Hepatocyte (in vitro differentiated cells): ENCODE results near the gene NDUFB5. TPM values are rescaled to one million over a fixed set of nuclear protein-coding genes. Genes with fewer than 3 reads are reported as not detected.
A peak's percentile ranks its signal among the peaks of the same experiment; 100 is the strongest.
"Not testable (repeated sequence)": the region's sequence is repeated elsewhere in the genome, so short reads cannot be mapped to it uniquely, and the experiment has no call there.

Source experiments
- DNase-seq: peaks from one replicate; pipeline ENCODE4 v3.0.0-alpha.2; 2016; ENCODE audit warnings: low spot score
- H2AFZ ChIP-seq: fragments of 200-600 bp; sonication (generic); 2 replicates; pipeline ENCODE4 v1.6.0; 2016; ENCODE audit warnings: antibody characterized with exemption, mild to moderate bottlenecking
- H3K27ac ChIP-seq: fragments of 200-600 bp; sonication (generic); 2 replicates; pipeline ENCODE4 v1.5.1; 2016; ENCODE audit warnings: mild to moderate bottlenecking
- H3K27me3 ChIP-seq: fragments of 200-600 bp; sonication (generic); 2 replicates; pipeline ENCODE4 v1.6.1; 2016
- H3K36me3 ChIP-seq: fragments of 200-600 bp; sonication (generic); replicated peaks from 2 replicates; pipeline ENCODE4 v1.5.1; 2016; ENCODE audit warnings: low read depth; ENCODE audit not compliant: insufficient read depth
- H3K4me1 ChIP-seq: fragments of 200-600 bp; sonication (generic); 2 replicates; pipeline ENCODE4 v1.5.1; 2016; ENCODE audit warnings: mild to moderate bottlenecking, moderate library complexity; ENCODE audit not compliant: insufficient read depth
- H3K4me2 ChIP-seq: fragments of 200-600 bp; sonication (generic); 2 replicates; pipeline ENCODE4 v1.6.0; 2016
- H3K4me3 ChIP-seq: fragments of 200-600 bp; sonication (generic); 2 replicates; pipeline ENCODE4 v1.5.1; 2016; ENCODE audit warnings: mild to moderate bottlenecking
- H3K79me2 ChIP-seq: fragments of 200-600 bp; sonication (generic); 2 replicates; pipeline ENCODE4 v1.6.0; 2017; ENCODE audit warnings: mild to moderate bottlenecking
- H3K9me2 ChIP-seq: fragments of 200-600 bp; sonication (generic); replicated peaks from 2 replicates; pipeline ENCODE4 v1.6.0; 2017; ENCODE audit warnings: mild to moderate bottlenecking; ENCODE audit not compliant: insufficient read depth
- H3K9me3 ChIP-seq: fragments of 200-600 bp; sonication (generic); 2 replicates; pipeline ENCODE4 v1.5.1; 2016; ENCODE audit warnings: low read depth, mild to moderate bottlenecking
- H4K20me1 ChIP-seq: fragments of 200-600 bp; sonication (generic); 2 replicates; pipeline ENCODE4 v1.6.0; 2016; ENCODE audit warnings: mild to moderate bottlenecking; ENCODE audit not compliant: insufficient read depth, poor library complexity, severe bottlenecking
- EZH2 ChIP-seq: fragments of 200-600 bp; sonication (generic); IDR thresholded peaks from 2 replicates; pipeline ENCODE4 v1.6.1; 2016; ENCODE audit warnings: antibody characterized with exemption, mild to moderate bottlenecking, borderline replicate concordance
- EZH2phosphoT487 ChIP-seq: fragments of 200-600 bp; sonication (generic); IDR thresholded peaks from one replicate; pipeline ENCODE4 v1.6.1; 2018; ENCODE audit warnings: antibody characterized with exemption, mild to moderate bottlenecking, low read depth, moderate library complexity; ENCODE audit not compliant: unreplicated experiment, severe bottlenecking
- WGBS: methylation state at CpG from one replicate; pipeline ENCODE4 v1.1.6; 2016; ENCODE audit warnings: low lambda C conversion rate; ENCODE audit errors: missing lambda C conversion rate; 5-methylcytosine and 5-hydroxymethylcytosine counted together
- polyA plus RNA-seq: library from polyadenylated mRNA; unstranded; fragments of >200 nt; fragmentation: Nextera tagmentation; extraction: Ambion mirVana; gene quantifications from 2 replicates; pipeline ENCODE4 v1.2.1, GENCODE V29; 2016
- total RNA-seq: library from RNA; depleted of rRNA; stranded (reverse); fragments of >200 nt; gene quantifications from 2 replicates; pipeline ENCODE4 v1.2.3, GENCODE V29; 2014
- TF ChIP-seq, protein P1 (sequence below): fragments of 200-600 bp; sonication (generic); IDR thresholded peaks from 2 replicates; pipeline ENCODE4 v1.5.1; 2016; ENCODE audit warnings: antibody characterized with exemption, mild to moderate bottlenecking; ENCODE audit not compliant: poor library complexity

Gene NDUFB5
- total and polyA plus RNA-seq, 2 experiments from 2014 or later: 108 to 150 TPM

DNA sequence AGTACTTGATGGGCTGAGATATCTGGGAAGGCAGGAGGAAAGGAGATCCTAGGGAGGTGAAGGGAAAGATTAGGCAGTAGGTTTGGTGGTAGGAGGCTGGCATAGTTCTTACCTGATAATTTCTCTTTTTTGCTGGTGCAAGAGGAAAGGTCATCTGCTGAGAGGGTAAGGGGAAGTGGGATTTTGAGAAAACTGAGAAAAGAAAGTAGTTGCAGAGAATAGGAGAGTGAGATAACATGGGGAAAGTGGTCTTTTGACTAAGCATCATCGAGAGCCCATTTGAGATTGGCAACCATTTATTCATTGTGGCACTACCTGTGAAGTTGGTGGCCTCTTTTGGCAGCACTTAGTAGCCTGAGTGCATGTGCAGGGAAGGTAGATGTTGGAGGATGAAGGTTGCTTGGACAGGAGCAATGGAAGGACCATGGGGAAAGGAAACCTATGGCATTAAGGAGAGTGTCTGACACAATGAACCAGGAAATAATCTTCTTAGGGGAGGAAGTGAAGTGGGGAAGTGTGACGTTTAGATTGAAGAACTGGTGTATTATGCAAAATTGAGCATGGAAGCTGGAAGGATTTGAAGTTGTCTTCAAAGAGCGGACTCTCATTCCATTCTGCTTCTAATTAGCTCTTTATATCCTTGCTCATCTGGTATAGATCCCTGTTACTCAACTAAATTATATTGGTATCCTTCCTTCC is 26.3 kb downstream of the NDUFB5 start:
- Histone ChIP-seq H3K4me2 (no peak overlapping the region), H4K20me1 (no peaks in the 10 kb centered on the region), H3K27ac (no peak overlapping the region), H3K36me3 (no peaks in the 10 kb centered on the region), H2AFZ (no peak overlapping the region), H3K4me3 (no peak overlapping the region), H3K27me3 (no peaks in the 10 kb centered on the region), H3K4me1 (no peaks in the 10 kb centered on the region), H3K9me2 (no peaks in the 10 kb centered on the region), H3K9me3 (no peaks in the 10 kb centered on the region), H3K79me2 (no peaks in the 10 kb centered on the region)
- no peak for DNase-seq
- 87% methylated on average over 3 of the region's 3 CpGs for WGBS
- no peak for TF ChIP-seq EZH2
- TF ChIP-seq, protein P1, sequence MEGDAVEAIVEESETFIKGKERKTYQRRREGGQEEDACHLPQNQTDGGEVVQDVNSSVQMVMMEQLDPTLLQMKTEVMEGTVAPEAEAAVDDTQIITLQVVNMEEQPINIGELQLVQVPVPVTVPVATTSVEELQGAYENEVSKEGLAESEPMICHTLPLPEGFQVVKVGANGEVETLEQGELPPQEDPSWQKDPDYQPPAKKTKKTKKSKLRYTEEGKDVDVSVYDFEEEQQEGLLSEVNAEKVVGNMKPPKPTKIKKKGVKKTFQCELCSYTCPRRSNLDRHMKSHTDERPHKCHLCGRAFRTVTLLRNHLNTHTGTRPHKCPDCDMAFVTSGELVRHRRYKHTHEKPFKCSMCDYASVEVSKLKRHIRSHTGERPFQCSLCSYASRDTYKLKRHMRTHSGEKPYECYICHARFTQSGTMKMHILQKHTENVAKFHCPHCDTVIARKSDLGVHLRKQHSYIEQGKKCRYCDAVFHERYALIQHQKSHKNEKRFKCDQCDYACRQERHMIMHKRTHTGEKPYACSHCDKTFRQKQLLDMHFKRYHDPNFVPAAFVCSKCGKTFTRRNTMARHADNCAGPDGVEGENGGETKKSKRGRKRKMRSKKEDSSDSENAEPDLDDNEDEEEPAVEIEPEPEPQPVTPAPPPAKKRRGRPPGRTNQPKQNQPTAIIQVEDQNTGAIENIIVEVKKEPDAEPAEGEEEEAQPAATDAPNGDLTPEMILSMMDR: no peak
- TF ChIP-seq EZH2phosphoT487: no peak

DNA sequence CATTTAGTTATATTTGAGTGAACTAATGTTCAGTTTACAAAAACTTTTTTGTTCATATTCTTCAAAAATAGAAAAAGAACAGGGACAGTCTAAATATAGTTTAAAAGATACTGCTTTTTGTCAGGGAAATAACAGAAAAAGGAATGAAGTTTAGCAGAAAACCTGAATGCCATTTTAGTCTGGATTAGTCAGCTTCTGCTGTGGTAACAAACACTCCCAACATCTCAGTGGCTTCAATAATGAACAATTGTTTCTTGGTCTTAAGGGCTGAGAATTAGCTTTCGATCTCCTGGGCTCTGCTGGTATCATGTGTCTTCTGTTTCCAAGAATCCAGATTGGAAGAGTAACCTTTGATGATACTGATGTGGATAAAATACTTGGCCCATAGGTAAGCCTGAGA is 35.9 kb downstream of the NDUFB5 start:
- peaks cover 9% of the 10 kb centered on the region for H3K4me1 ChIP-seq
- H3K9me3 ChIP-seq: no peaks in the 10 kb centered on the region
- no peaks in the 10 kb centered on the region for H3K79me2 ChIP-seq
- WGBS: 92% methylated on average over 1 of the region's 1 CpG
- DNase-seq: no peak
- no peak overlapping the region for H3K4me2 ChIP-seq
- no peak overlapping the region for H3K4me3 ChIP-seq
- H4K20me1 ChIP-seq: no peaks in the 10 kb centered on the region
- no peak overlapping the region for H3K27ac ChIP-seq
- TF ChIP-seq EZH2phosphoT487 (no peak), EZH2 (no peak)
- TF ChIP-seq, protein P1: no peak
- no peaks in the 10 kb centered on the region for H3K9me2 ChIP-seq
- no peak overlapping the region for H2AFZ ChIP-seq
- no peaks in the 10 kb centered on the region for H3K36me3 ChIP-seq
- H3K27me3 ChIP-seq: no peaks in the 10 kb centered on the region

DNA sequence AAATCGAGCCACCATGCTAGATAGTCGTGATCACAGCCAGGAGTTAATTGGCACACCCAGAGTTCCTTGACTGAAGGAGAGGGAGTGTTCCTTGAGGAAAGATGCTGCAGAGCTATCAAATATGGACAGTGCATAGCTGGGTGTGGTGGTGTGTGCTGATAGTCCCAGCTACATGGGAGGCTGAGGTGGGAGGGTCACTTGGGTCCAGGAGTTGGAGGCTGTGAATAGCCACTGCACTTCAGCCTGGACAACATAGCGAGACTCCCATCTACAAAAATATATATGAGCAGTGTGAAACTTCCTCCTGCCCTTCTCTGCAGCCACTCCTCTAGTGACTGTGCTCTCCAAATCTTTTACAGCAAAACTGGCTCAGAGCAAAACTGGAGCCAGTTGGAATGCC is 38.3 kb downstream of the NDUFB5 start:
- Histone ChIP-seq H3K79me2 (no peaks in the 10 kb centered on the region), H3K27me3 (no peaks in the 10 kb centered on the region), H3K36me3 (no peaks in the 10 kb centered on the region), H2AFZ (no peak overlapping the region), H3K4me2 (no peak overlapping the region), H3K4me1 (peaks cover 9% of the 10 kb centered on the region), H4K20me1 (no peaks in the 10 kb centered on the region), H3K27ac (no peak overlapping the region), H3K9me2 (no peaks in the 10 kb centered on the region), H3K4me3 (no peak overlapping the region), H3K9me3 (no peaks in the 10 kb centered on the region)
- no peak for DNase-seq
- no peak for TF ChIP-seq EZH2
- TF ChIP-seq EZH2phosphoT487: no peak
- TF ChIP-seq, protein P1: no peak
- WGBS: 95% methylated on average over 3 of the region's 3 CpGs

DNA sequence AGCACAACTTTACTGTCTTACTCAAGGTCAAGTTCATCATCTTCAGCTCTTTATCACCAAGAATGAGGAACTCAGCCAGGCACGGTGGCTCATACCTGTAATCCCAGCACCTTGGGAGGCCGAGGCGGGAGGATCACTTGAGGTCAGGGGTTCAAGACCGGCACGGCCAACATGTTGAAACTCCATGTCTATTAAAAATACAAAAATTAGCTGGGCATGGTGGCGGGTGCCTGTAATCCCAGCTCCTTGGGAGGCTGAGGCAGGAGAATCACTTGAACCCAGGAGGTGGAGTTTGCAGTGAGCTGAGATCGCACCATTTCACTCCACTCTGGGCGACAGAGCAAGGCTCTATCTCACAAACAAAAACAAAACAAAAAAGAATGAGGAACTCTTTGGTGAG is 39.2 kb downstream of the NDUFB5 start:
- not testable (repeated sequence) for H3K36me3 ChIP-seq, H4K20me1 ChIP-seq, H2AFZ ChIP-seq, H3K9me3 ChIP-seq, H3K79me2 ChIP-seq, DNase-seq, H3K4me3 ChIP-seq, H3K27me3 ChIP-seq, H3K4me1 ChIP-seq, H3K9me2 ChIP-seq
- peak overlapping the region; percentile 41 for H3K4me2 ChIP-seq
- H3K27ac ChIP-seq: peak overlapping the region; percentile 61
- WGBS: 93% methylated on average over 8 of the region's 8 CpGs
